ENCODE results near the gene RNU1-2. TPM values are rescaled to one million over a fixed set of nuclear protein-coding genes. Genes with fewer than 3 reads are reported as not detected.
"Not testable (repeated sequence)": the region's sequence is repeated elsewhere in the genome, so short reads cannot be mapped to it uniquely, and the experiment has no call there.

RNU1-2 gene
- total and polyA plus RNA-seq, 12 donors: 635 to 5,242 (median 1,949) TPM; not detected in 2

DNA sequence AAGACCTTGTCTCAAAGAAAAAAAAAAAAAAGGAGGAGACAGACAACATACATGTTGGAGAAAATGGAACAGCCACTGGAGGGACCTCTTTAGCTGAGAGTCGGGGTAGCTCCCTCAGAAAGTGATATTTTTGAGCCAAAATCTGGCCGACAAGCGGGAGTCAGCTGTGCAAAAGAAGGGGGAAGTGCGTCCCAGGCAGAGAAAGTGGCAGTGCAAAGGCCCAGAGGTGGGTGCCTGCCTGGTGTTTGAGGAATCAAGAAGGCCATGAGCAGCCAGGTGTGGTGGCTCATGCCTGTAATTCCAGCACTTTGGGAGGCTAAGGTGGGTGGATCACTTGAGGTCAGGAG, 19.8 kb downstream of the RNU1-2 start:
- ATAC-seq (no peak), DNase-seq (no peak)
- Histone ChIP-seq H3K9me3 (no peaks in the 10 kb centered on the region), H3K36me3 (no peaks in the 10 kb centered on the region), H3K4me1 (peaks cover 3 to 33% (median 13%) of the 10 kb centered on the region in 9 donors), H3K27me3 (no peaks in the 10 kb centered on the region), H3K27ac (peak overlapping the region in 1 of 10 donors; percentile 94), H3K4me3 (no peak overlapping the region)
- WGBS, 2 donors: 65 to 77% methylated on average over 4 of the region's 4 CpGs
- peak in 1 of 9 donors; percentile 25 for TF ChIP-seq CTCF (IDR thresholded peaks at IDR 0.05)
- intact Hi-C loops (cut with DNase I): no loop called here

GRCh38 chr1:16916036-16916880, 20.5 kb downstream of the RNU1-2 start:
- intact Hi-C loops (cut with DNase I); H3K27ac ChIP-seq; H3K4me3 ChIP-seq; H3K9me3 ChIP-seq; H3K36me3 ChIP-seq; H3K27me3 ChIP-seq; ATAC-seq; DNase-seq: not testable (repeated sequence)
- peaks cover 3 to 33% (median 15%) of the 10 kb centered on the region in 9 donors for H3K4me1 ChIP-seq
- WGBS, 2 donors: 88 to 90% methylated on average over 10 of the region's 10 CpGs

DNA sequence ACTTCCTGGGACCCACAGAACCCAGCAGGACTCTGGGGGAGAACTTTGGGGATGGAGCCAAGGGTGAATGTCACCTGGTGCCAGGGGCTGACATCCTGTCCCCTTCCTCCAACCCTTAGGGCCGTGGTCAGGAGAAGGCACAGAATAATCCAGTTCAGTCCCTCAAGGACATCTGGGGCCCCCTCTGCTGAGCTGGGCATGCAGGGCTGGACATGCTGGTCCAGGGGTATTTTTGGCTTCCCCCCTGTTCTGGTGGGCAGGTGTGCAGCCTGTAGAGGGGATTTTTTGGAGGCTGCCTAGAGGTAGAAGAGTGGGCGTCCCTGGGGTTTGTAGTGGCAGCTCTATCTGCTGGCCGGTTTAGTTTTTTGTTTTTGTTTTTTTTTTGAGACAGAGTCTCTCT, 22.6 kb downstream of the RNU1-2 start:
- H3K4me3 ChIP-seq: no peak overlapping the region
- 83 to 86% methylated on average over 3 of the region's 3 CpGs for WGBS, 2 donors
- no peak for TF ChIP-seq CTCF (IDR thresholded peaks at IDR 0.05)
- H3K27me3 ChIP-seq: no peaks in the 10 kb centered on the region
- no peaks in the 10 kb centered on the region for H3K36me3 ChIP-seq
- H3K27ac ChIP-seq: no peak overlapping the region
- H3K9me3 ChIP-seq: no peaks in the 10 kb centered on the region
- peaks cover 3 to 29% (median 22%) of the 10 kb centered on the region in 9 donors for H3K4me1 ChIP-seq
- ATAC-seq (no peak), DNase-seq (no peak)
- intact Hi-C loops (cut with DNase I): no loop called here

DNA sequence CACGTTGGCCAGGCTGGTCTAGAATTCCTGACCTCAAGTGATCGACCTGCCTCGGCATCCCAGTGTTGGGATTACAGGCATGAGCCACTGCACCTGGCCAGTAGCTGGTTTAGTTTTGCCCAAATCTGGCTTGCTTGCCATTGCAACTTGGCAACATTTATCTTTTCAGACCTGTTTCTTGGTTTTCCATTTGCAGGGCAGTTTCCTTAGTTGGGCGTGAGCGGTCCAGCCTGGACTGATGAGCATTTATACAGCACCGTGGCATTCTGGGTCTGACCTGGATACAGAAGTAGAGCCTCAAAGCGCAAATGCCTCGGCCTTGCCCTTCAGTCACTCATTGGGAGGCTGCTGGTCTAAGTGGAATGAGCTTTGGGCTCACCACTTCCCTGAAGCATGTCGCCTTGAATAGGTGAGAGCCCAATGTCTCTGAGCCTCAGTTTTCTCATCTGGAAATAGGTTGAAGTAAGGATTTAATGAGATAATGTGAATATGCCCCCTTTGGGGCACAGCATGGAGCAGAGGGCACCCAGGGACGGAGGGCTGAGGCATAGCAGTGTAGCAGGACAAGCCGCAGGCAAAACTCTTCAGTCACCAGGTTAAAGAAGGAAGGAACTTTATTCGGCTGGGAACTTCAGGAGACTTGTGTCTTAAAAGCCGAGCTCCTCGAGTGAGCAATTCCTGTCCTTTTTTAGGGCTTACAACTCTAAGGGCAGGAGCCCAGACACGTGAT, 23.3 kb downstream of the RNU1-2 start:
- intact Hi-C loops (cut with DNase I); H3K27ac ChIP-seq; H3K27me3 ChIP-seq; H3K4me3 ChIP-seq; H3K36me3 ChIP-seq; DNase-seq; H3K9me3 ChIP-seq; ATAC-seq: not testable (repeated sequence)
- H3K4me1 ChIP-seq: peaks cover 3 to 26% (median 19%) of the 10 kb centered on the region in 9 donors
- WGBS, 2 donors: 88 to 93% methylated on average over 15 of the region's 15 CpGs

GRCh38 chr1:16920951-16921350, 25.2 kb downstream of the RNU1-2 start:
- Histone ChIP-seq H3K4me3 (no peak overlapping the region), H3K36me3 (no peaks in the 10 kb centered on the region), H3K27ac (no peak overlapping the region), H3K4me1 (peaks cover 0 to 17% (median 9%) of the 10 kb centered on the region in 9 donors), H3K27me3 (no peaks in the 10 kb centered on the region), H3K9me3 (no peaks in the 10 kb centered on the region)
- DNase-seq (no peak), ATAC-seq (no peak)
- TF ChIP-seq CTCF (IDR thresholded peaks at IDR 0.05): no peak
- WGBS, 2 donors: 91% methylated on average over 10 of the region's 10 CpGs
- intact Hi-C loops (cut with DNase I): loop anchor here in 1 of 10 donors (10.0 kb wide), 1 partner anchor 306 kb away; the partner anchor contains the start of gene NBPF1
